ENCODE measurements around the gene ODAD3.

Gene ODAD3

DNA sequence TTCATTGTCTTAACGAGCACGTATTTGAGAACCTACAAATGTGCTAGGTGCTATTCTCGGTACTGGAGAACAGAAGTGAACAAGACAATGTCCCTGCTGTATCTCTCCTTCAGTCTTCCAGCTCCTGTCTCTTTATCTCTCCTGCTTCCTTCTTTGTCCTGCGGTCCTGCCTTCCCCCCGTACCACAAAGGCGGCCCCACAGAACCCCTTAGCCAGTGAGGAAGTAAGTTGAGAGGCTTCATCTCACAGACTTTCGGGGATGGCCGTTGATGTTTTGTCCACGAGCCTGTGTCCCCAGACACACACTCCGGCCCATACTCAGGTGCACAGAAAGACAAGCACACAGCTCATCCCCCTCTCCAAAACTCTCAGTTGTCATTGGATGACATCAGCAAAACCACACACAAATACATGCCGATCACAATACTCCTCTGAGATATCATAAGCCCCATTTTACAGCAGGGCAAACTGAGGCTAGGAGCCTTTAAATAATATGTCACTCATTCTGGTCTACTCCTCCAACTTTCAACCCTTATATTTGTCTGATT lies 61.0 kb downstream of the ODAD3 start:
- DNase-seq = no peak

DNA sequence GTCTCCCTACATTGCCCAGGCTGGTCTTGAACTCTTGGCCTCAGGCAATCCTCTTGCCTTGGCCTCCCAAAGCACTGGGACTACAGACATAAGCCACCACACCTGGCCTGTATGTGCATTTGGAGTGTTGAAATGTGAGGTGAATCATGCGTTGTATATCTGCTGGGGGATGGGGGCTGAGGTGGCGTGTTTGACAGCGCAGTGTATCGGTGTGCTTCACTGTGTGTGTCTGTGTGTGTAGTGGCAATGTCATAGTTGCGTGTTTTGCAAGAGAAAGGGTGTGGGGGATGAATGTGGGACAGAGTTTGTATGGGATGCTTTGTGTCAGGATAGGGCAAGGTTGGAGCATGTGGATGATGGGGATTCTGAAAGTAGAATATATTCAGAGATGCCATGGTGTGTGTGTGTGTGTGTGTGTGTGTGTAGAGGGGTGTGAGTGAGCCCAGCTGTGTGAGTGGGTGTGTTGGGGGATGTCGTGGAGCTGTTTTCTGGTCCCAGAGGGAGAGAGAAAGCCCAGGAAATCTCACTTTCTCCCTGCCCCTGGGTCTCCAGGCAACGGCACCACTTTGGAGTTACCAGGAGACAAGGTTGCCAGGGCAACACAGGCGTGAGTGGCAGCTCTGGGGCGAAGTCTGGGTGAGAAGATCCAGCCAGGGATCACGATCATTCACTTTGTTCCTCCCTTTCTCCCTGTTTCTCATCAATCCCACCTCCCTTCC lies 61.6 kb downstream of the ODAD3 start:
- no peak for DNase-seq

DNA sequence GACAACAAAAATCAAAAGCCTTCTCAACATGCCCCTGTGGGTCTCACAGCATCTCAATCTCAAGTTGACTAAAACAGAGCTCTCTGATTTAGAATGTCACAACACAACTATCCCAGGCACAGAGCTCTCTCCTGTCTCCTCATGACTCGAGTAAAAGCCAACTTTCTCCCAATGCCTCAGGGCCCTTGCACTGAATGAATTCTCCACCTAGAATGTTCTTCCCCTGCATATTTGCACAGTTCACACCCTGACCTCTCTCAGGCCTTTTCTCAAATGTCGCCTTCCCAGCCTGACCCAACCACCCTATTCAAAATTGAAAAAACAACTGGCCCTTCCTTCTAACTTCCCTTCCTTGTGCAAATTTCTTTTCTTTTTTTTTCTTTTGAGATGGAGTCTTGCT lies 64.2 kb downstream of the ODAD3 start:
- DNase-seq = no peak
